ENCODE data around the gene EMP2. TPM values are rescaled to one million over a fixed set of nuclear protein-coding genes. Genes with fewer than 3 reads are reported as not detected.
"Not testable (repeated sequence)": the region's sequence is repeated elsewhere in the genome, so short reads cannot be mapped to it uniquely, and the experiment has no call there.

The EMP2 gene
- total and polyA plus RNA-seq, 8 donors: 10.7 to 60.9 (median 38.8) TPM

DNA sequence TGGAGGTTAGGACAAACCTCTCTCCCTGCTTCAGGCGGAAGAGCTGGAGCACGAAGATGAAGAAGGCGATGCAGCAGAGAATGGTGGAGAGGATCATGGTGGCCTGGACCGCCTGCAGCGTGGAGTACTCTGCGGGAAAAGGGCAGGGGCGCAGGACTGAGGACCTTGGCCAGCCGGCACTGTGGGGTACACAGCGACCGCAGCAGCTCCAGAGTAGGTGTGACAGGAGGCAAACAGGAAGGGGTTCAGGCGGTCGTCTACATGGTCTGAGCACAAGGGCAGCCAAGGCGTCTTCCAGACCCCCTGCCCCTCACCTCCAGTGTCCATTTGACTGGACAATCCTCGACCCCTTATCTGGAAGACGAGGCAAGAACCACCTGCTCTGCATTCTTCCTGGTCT is 42.5 kb downstream of the EMP2 start:
- WGBS, 5 donors: 87 to 95% (median 91%) methylated on average over 14 to 15 of the region's 15 CpGs
- no peak overlapping the region for H3K27ac ChIP-seq
- peaks cover 0 to 6% (median 2%) of the 10 kb centered on the region in 4 donors for H3K4me1 ChIP-seq
- no peak overlapping the region for H3K4me3 ChIP-seq
- intact Hi-C loops (cut with DNase I; ENCODE audit: low total_unique reads): no loop called here
- H3K27me3 ChIP-seq: no peaks in the 10 kb centered on the region
- DNase-seq: no peak
- peaks cover 22 to 95% (median 92%) of the 10 kb centered on the region in 4 donors for H3K36me3 ChIP-seq
- TF ChIP-seq EP300 (IDR thresholded peaks at IDR 0.05): no peak
- no peak for TF ChIP-seq POLR2AphosphoS5 (IDR thresholded peaks at IDR 0.05)
- no peaks in the 10 kb centered on the region for H3K9me3 ChIP-seq

DNA sequence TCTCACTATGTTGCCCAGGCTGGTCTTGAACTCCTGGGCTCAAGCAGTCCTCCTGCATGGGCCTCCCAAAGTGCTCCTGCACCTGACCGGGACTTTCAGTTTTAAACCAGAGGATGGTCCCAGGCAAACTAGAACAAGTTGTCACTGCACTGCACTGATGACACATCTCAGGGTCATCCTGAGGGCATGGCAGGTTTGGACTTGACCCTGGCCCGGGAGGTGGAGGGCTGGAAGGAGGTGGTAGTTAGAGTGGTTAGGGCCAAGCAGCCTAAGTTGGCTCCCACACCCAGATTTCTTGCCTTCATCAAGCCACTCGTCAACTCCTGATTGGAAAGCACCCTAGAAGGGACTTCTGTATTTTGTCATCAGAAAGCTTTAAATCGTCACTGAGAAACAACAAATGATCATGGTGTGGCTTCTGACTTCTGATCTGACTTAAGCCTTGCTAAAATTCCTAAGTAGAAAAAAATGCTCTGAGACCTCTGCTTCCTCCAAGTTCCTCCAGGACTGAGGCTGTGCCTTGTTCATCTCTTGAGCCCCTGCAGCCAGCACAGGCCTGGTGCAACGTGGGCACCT is 43.5 kb downstream of the EMP2 start:
- Histone ChIP-seq H3K4me3 (no peak overlapping the region), H3K27ac (no peak overlapping the region), H3K4me1 (peaks cover 0 to 6% (median 2%) of the 10 kb centered on the region in 4 donors), H3K27me3 (no peaks in the 10 kb centered on the region), H3K36me3 (peaks cover 22 to 97% (median 92%) of the 10 kb centered on the region in 4 donors), H3K9me3 (no peaks in the 10 kb centered on the region)
- DNase-seq: no peak
- intact Hi-C loops (cut with DNase I; ENCODE audit: low total_unique reads): no loop called here
- TF ChIP-seq POLR2AphosphoS5 (IDR thresholded peaks at IDR 0.05) (no peak), EP300 (IDR thresholded peaks at IDR 0.05) (no peak), POLR2A (IDR thresholded peaks at IDR 0.05) (no peak)
- TF ChIP-seq, protein P1, sequence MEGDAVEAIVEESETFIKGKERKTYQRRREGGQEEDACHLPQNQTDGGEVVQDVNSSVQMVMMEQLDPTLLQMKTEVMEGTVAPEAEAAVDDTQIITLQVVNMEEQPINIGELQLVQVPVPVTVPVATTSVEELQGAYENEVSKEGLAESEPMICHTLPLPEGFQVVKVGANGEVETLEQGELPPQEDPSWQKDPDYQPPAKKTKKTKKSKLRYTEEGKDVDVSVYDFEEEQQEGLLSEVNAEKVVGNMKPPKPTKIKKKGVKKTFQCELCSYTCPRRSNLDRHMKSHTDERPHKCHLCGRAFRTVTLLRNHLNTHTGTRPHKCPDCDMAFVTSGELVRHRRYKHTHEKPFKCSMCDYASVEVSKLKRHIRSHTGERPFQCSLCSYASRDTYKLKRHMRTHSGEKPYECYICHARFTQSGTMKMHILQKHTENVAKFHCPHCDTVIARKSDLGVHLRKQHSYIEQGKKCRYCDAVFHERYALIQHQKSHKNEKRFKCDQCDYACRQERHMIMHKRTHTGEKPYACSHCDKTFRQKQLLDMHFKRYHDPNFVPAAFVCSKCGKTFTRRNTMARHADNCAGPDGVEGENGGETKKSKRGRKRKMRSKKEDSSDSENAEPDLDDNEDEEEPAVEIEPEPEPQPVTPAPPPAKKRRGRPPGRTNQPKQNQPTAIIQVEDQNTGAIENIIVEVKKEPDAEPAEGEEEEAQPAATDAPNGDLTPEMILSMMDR (IDR thresholded peaks at IDR 0.05): no peak
- WGBS, 5 donors: 76 to 87% (median 82%) methylated on average over 5 of the region's 5 CpGs

DNA sequence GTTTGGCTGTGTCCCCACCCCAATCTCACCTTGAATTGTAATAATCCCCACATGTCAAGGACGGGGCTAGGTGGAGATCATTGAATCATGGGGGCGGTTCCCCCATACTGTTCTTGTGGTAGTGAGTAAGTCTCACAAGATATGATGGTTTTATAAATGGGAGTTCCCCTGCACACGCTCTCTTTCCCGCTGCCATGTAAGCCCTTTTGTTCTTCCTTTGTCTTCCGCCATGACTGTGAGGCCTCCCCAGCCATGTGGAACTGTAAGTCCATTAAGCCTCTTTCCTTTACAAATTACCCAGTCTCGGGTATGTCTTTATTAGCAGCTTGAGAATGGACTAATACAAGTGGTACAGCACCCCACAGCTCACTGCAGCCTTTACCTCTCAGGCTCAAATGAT is 44.1 kb downstream of the EMP2 start:
- H3K9me3 ChIP-seq; H3K27ac ChIP-seq; DNase-seq; H3K4me1 ChIP-seq; H3K4me3 ChIP-seq; H3K27me3 ChIP-seq; intact Hi-C loops (cut with DNase I; ENCODE audit: low total_unique reads): not testable (repeated sequence)
- WGBS, 5 donors: 85 to 95% (median 89%) methylated on average over 6 of the region's 6 CpGs
- peaks cover 26 to 98% (median 92%) of the 10 kb centered on the region in 4 donors for H3K36me3 ChIP-seq

DNA sequence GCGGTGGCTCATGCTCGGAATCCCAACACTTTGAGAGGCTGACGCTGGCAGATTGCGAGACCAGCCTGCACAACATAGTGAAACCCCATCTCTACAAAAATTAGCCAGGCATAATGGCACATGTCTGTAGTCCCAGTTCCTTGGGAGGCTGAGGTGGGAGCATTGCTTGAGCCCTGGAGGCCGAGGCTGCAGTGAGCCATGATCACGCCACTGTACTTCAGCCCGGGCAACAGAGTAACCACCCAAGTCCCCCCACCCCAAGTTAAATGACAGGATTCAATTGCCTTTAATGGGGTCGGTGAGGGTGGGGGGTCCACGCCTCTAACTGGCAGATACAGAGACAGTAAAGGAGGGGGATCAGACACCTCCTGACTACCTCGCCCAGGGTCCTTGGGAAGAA is 44.9 kb downstream of the EMP2 start:
- H3K27ac ChIP-seq: no peak overlapping the region
- peaks cover 26 to 100% (median 95%) of the 10 kb centered on the region in 4 donors for H3K36me3 ChIP-seq
- no peaks in the 10 kb centered on the region for H3K9me3 ChIP-seq
- 90 to 98% (median 93%) methylated on average over 7 to 10 of the region's 10 CpGs for WGBS, 5 donors
- intact Hi-C loops (cut with DNase I; ENCODE audit: low total_unique reads): no loop called here
- peaks cover 0 to 6% (median 0%) of the 10 kb centered on the region in 4 donors for H3K4me1 ChIP-seq
- no peaks in the 10 kb centered on the region for H3K27me3 ChIP-seq
- no peak overlapping the region for H3K4me3 ChIP-seq
- TF ChIP-seq POLR2AphosphoS5 (IDR thresholded peaks at IDR 0.05) (no peak), POLR2A (IDR thresholded peaks at IDR 0.05) (no peak), EP300 (IDR thresholded peaks at IDR 0.05) (no peak)
- TF ChIP-seq, protein P1 (IDR thresholded peaks at IDR 0.05): no peak
- DNase-seq: no peak

DNA sequence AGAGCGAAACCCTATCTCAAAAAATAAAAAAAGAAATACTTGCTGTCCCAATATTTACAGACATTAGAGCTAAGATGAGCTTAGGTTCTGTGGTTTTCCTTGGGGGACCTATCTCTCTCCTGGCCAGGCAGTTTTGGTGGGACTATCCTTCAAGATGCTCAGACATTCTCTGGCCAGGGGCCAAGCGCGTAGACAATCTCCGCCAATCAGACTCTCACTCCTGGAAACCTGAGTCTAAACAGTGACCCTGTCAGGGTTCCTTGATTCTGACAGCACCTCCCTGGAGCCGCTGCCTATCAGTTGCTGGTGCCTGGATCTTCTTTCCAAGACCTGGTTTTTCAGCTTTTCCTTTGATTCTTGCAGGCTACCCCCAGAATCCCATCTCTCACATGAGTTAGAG is 45.6 kb downstream of the EMP2 start:
- intact Hi-C loops (cut with DNase I; ENCODE audit: low total_unique reads): no loop called here
- no peak overlapping the region for H3K4me3 ChIP-seq
- TF ChIP-seq EP300 (IDR thresholded peaks at IDR 0.05): no peak
- no peak for TF ChIP-seq POLR2AphosphoS5 (IDR thresholded peaks at IDR 0.05)
- TF ChIP-seq, protein P1 (IDR thresholded peaks at IDR 0.05): no peak
- TF ChIP-seq POLR2A (IDR thresholded peaks at IDR 0.05): no peak
- H3K27ac ChIP-seq: no peak overlapping the region
- H3K4me1 ChIP-seq: peaks cover 0 to 6% (median 0%) of the 10 kb centered on the region in 4 donors
- H3K36me3 ChIP-seq: peaks cover 26 to 100% (median 94%) of the 10 kb centered on the region in 4 donors
- H3K9me3 ChIP-seq: no peaks in the 10 kb centered on the region
- WGBS, 5 donors: 85 to 100% (median 93%) methylated on average over 5 of the region's 5 CpGs
- H3K27me3 ChIP-seq: no peaks in the 10 kb centered on the region
- no peak for DNase-seq

DNA sequence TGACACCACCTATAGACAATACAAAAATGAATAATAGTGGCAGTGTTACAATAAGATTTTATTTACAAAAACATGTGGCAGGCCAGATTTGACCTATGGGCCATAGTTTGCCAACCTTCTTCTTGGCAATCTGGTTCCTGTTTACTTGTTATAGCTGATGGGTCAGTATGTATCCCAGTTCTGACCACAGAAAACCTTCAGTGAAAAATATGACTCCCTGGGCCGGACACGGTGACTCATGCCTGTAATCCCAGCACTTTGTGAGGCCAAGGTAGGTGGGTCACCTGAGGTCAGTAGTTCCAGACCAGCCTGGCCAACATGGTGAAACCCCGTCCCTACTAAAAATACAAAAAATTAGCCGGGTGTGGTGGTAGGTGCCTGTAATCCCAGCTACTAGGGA is 46.8 kb downstream of the EMP2 start:
- H3K9me3 ChIP-seq; H3K27ac ChIP-seq; H3K4me3 ChIP-seq; intact Hi-C loops (cut with DNase I; ENCODE audit: low total_unique reads); DNase-seq; H3K4me1 ChIP-seq; H3K27me3 ChIP-seq: not testable (repeated sequence)
- WGBS, 5 donors: 56 to 81% (median 70%) methylated on average over 4 of the region's 4 CpGs
- peaks cover 26 to 95% (median 86%) of the 10 kb centered on the region in 4 donors for H3K36me3 ChIP-seq
